Left lung (tissue), 10 donors: Measurements from ENCODE around the gene ISYNA1. TPM values are rescaled to one million over a fixed set of nuclear protein-coding genes. Genes with fewer than 3 reads are reported as not detected.

Experiments
- ATAC-seq: fragments of 200-7000 bp; cut with Tn5 transposase; one replicate; pipeline ENCODE4 v1.9.1; 2020; ENCODE audit warnings: moderate library complexity
- DNase-seq, 4 donors: peaks; one replicate each; pipeline ENCODE4 v3.0.0-alpha.2; 2013 to 2020
- H3K27ac ChIP-seq, 2 donors: fragments of 200-600 bp; sonication (generic) in 1 of 2; one replicate each; pipeline versions ENCODE4 v1.5.0 to v1.8.0; 2020 to 2021
- H3K27me3 ChIP-seq, 2 donors: fragments of 200-600 bp; sonication (generic) in 1 of 2; one replicate each; pipeline versions ENCODE4 v1.5.0 to v1.8.0; 2020 to 2021
- H3K36me3 ChIP-seq, 2 donors: fragments of 200-600 bp; sonication (generic) in 1 of 2; one replicate each; pipeline versions ENCODE4 v1.5.0 to v1.8.0; 2020 to 2021
- H3K4me1 ChIP-seq, 2 donors: fragments of 200-600 bp; one replicate each; pipeline ENCODE4 v1.8.0; 2021
- H3K4me3 ChIP-seq, 2 donors: fragments of 200-600 bp; sonication (generic) in 1 of 2; one replicate each; pipeline versions ENCODE4 v1.5.0 to v1.8.0; 2020 to 2021; ENCODE audit warnings: mild to moderate bottlenecking in 1 of 2
- H3K9me3 ChIP-seq, 2 donors: fragments of 200-600 bp; sonication (generic) in 1 of 2; one replicate each; pipeline versions ENCODE4 v1.5.0 to v1.8.0; 2020 to 2021
- intact Hi-C, 2 donors: fragments of 100-400 bp; cut with DNase I; formaldehyde crosslinking; loops; one replicate each; pipeline versions ENCODE4 v1.11.2 to v1.14.2; 2022
- polyA plus RNA-seq, 6 donors: library from polyadenylated mRNA; unstranded; fragments of 120-200 nt; gene quantifications; one replicate each; pipeline ENCODE4 v1.2.1, GENCODE V29; 2013; ENCODE audit not compliant: insufficient read length in 6 of 6
- total RNA-seq, 2 donors: library from RNA; stranded (reverse); fragmentation: NEBNext Ultra II Directional; extraction: Animal tissue kit (Norgen Biotek cat#: 25700); gene quantifications; one replicate each; pipeline ENCODE4 v1.2.1, GENCODE V29; 2021
- TF ChIP-seq, protein P1 (sequence below), 2 donors: fragments of 200-600 bp; sonication (generic) in 1 of 2; IDR thresholded peaks; one replicate each; pipeline versions ENCODE4 v1.5.0 to v1.8.0; 2021; ENCODE audit warnings: antibody characterized with exemption in 2 of 2
- donor health status: DM: no; HTN: yes; CAD: no.
- donor health status: DM: no; HTN: no; CAD: no.

The ISYNA1 gene
- total and polyA plus RNA-seq, 8 donors, result 22.8 to 159 (median 119) TPM

DNA sequence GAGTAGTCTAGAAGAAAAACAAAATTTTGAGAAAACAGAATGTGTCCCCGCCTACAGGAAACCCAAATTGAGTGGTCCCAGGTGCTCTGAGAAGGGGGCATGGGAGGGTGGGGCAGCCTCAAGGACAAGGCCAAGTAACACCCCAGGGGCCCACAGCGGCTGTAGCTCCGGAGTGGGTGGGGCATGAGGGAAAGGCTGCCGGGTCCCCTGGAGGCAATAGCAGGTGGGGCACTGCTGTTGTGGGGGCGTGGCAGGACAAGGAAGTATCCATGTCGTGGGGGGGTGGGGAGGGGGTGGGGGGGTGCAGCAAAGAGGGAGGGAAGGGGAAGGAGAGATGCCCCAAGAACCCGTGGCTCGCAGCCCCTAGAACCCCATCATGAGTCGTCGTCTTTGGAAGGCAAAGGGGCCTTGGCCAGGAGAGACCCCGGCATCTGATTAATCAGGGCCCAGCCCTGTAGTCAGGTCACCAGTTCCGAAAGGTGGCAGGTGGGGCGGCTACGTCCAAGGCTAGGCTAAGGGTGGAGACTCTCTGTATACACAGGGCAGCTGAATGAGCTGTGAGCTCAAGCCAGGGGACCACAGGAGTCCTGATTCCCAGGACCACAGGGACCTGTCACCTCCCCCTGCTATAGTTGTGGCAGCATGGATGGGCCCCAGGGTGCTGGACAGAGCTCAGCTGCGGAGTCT lies 7.5 kb upstream of the ISYNA1 start:
- H3K36me3 ChIP-seq, result peaks cover 0 to 76% of the 10 kb centered on the region in 2 donors
- no peak for DNase-seq
- TF ChIP-seq, protein P1, sequence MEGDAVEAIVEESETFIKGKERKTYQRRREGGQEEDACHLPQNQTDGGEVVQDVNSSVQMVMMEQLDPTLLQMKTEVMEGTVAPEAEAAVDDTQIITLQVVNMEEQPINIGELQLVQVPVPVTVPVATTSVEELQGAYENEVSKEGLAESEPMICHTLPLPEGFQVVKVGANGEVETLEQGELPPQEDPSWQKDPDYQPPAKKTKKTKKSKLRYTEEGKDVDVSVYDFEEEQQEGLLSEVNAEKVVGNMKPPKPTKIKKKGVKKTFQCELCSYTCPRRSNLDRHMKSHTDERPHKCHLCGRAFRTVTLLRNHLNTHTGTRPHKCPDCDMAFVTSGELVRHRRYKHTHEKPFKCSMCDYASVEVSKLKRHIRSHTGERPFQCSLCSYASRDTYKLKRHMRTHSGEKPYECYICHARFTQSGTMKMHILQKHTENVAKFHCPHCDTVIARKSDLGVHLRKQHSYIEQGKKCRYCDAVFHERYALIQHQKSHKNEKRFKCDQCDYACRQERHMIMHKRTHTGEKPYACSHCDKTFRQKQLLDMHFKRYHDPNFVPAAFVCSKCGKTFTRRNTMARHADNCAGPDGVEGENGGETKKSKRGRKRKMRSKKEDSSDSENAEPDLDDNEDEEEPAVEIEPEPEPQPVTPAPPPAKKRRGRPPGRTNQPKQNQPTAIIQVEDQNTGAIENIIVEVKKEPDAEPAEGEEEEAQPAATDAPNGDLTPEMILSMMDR (IDR thresholded peaks at IDR 0.05), result no peak
- no peak overlapping the region for H3K4me3 ChIP-seq
- ATAC-seq, result no peak
- H3K27me3 ChIP-seq, result no peaks in the 10 kb centered on the region
- no peaks in the 10 kb centered on the region for H3K9me3 ChIP-seq
- intact Hi-C loops, result no loop called here
- no peaks in the 10 kb centered on the region for H3K4me1 ChIP-seq
- no peak overlapping the region for H3K27ac ChIP-seq

DNA sequence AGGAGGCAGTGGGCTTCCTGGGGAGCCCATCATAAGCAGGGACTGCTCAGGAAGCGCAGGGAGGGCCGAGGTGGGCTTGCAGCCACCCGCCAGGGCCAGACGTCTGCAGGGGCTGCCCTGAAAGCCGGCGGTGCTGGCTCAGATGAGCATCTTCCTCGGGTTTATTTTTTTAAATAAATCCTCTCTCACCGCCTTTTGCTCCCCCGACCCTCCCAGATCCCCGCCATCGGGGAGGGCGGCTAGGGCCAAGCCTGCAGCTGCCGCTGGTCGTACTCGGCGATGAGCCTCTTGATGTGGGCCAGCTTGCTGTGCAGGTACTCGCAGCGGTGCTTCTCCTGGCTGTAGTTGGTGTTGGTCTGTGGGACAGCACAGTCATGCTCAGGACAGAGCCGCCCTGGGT lies 6.6 kb upstream of the ISYNA1 start:
- H3K36me3 ChIP-seq, result peaks cover 0 to 67% of the 10 kb centered on the region in 2 donors
- no peaks in the 10 kb centered on the region for H3K27me3 ChIP-seq
- no peaks in the 10 kb centered on the region for H3K4me1 ChIP-seq
- intact Hi-C loops, result no loop called here
- DNase-seq, result no peak
- H3K4me3 ChIP-seq, result no peak overlapping the region
- no peak for ATAC-seq
- no peaks in the 10 kb centered on the region for H3K9me3 ChIP-seq
- TF ChIP-seq, protein P1 (IDR thresholded peaks at IDR 0.05), result no peak
- no peak overlapping the region for H3K27ac ChIP-seq

DNA sequence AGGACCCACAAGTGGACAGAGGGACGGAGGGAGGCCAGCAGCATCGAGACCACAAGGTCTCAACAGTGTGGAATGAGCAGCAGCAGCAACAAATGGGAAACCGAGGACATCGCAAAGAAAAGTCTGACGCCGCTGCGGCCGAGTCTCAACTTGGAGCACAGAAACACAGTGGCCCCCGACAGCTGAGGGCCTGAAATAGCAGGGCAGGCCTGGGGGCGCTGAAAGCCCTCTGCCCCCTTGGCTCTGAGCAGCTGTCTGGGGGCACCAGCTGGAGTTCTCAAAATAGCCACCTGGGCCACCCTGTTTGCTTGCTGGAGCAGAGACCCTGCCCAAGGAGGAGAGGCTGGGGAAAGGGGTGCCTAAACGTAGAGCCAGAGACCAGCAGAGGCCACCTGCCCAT lies 5.9 kb upstream of the ISYNA1 start:
- Histone ChIP-seq H3K4me3 (no peak overlapping the region), H3K27me3 (peaks cover 0 to 7% of the 10 kb centered on the region in 2 donors), H3K36me3 (peaks cover 0 to 61% of the 10 kb centered on the region in 2 donors), H3K4me1 (peaks cover under 1 to 6% of the 10 kb centered on the region in 2 donors), H3K27ac (no peak overlapping the region), H3K9me3 (no peaks in the 10 kb centered on the region)
- TF ChIP-seq, protein P1 (IDR thresholded peaks at IDR 0.05), result no peak
- ATAC-seq (no peak), DNase-seq (no peak)
- intact Hi-C loops, result no loop called here

DNA sequence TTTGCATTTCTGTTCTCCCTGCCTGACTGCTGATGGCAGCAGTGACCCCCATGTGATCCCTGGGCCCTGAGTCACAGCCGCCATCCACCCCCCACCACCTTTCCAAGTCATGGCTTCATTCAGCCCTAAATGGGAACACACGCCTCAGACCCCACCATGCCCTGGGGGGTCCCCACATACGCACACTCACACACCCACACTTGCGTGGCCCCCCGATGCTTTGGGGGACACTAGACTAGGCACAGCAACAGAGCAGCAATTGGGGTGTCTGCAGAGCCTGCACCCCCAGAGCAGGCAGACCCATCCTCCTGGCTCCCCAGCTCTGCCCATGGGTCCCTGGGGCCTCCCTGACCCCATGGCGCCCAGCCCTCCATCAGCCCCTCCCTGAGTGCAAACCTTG lies 5.5 kb upstream of the ISYNA1 start:
- H3K36me3 ChIP-seq, result peaks cover 0 to 56% of the 10 kb centered on the region in 2 donors

DNA sequence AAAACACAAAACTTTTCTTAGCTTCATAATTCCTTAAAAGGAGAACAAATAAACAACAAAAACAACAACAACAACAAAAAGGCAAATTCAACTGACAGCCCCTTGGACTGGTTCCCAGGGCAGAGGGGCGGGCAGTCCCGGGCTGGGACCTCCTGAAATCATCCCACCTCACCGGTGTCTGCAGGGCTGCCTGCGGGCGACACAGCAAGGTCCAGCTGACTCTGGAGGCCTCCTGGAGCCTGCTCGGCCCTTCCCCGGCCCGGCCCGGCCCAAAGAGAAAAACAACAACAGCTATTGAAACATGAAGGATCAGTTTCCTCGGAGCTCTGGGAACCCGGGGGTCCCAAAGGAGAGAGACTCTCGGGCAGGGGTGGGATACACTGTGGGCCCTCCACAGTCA lies 5.0 kb upstream of the ISYNA1 start:
- no peak for ATAC-seq
- peaks cover 0 to 53% of the 10 kb centered on the region in 2 donors for H3K36me3 ChIP-seq
- H3K4me3 ChIP-seq, result no peak overlapping the region
- no peak for DNase-seq
- no peak overlapping the region for H3K27ac ChIP-seq
- no peaks in the 10 kb centered on the region for H3K9me3 ChIP-seq
- peaks cover 4 to 15% of the 10 kb centered on the region in 2 donors for H3K4me1 ChIP-seq
- peaks cover 0 to 15% of the 10 kb centered on the region in 2 donors for H3K27me3 ChIP-seq
- TF ChIP-seq, protein P1 (IDR thresholded peaks at IDR 0.05), result no peak
- intact Hi-C loops, result no loop called here

More for the DNA sequence above, 5.5 kb upstream of the ISYNA1 start:
- no peaks in the 10 kb centered on the region for H3K9me3 ChIP-seq
- no peak overlapping the region for H3K4me3 ChIP-seq
- TF ChIP-seq, protein P1 (IDR thresholded peaks at IDR 0.05), result no peak
- H3K27me3 ChIP-seq, result peaks cover 0 to 11% of the 10 kb centered on the region in 2 donors
- no peak for ATAC-seq
- intact Hi-C loops, result no loop called here
- H3K4me1 ChIP-seq, result peaks cover 4 to 11% of the 10 kb centered on the region in 2 donors
- H3K27ac ChIP-seq, result no peak overlapping the region
- no peak for DNase-seq
